Small intestine (tissue), 7 donors: ENCODE results near the gene NAV2. TPM values are rescaled to one million over a fixed set of nuclear protein-coding genes. Genes with fewer than 3 reads are reported as not detected.
"Not testable (repeated sequence)": the region's sequence is repeated elsewhere in the genome, so short reads cannot be mapped to it uniquely, and the experiment has no call there.

Experiments used
- DNase-seq, 2 donors: peaks; one replicate each; pipeline versions ENCODE4 v3.0.0 to v3.0.0-alpha.2; 2013
- FAIRE-seq: peaks from 2 replicates; lab custom pipeline; 2012; peaks lifted over from hg19 to GRCh38; lab: Jason Lieb, UNC
- H3K27ac ChIP-seq, 3 donors: one replicate each; pipeline ENCODE4 v1.5.1; 2013; ENCODE audit warnings: low read length in 2 of 3, mild to moderate bottlenecking in 2 of 3, control low read depth in 1 of 3, inconsistent platforms in 1 of 3, low read depth in 1 of 3, moderate library complexity in 1 of 3
- H3K27me3 ChIP-seq, 3 donors: one replicate each; pipeline ENCODE4 v1.6.1; 2013; ENCODE audit warnings: low read length in 3 of 3, inconsistent platforms in 1 of 3; ENCODE audit not compliant: control insufficient read depth in 3 of 3, insufficient read depth in 3 of 3
- H3K36me3 ChIP-seq, 3 donors: one replicate each; pipeline ENCODE4 v1.6.1; 2013; ENCODE audit warnings: low read length in 3 of 3, inconsistent platforms in 1 of 3, low read depth in 1 of 3, mild to moderate bottlenecking in 1 of 3, moderate library complexity in 1 of 3; ENCODE audit not compliant: control insufficient read depth in 3 of 3, insufficient read depth in 2 of 3
- H3K4me1 ChIP-seq, 3 donors: one replicate each; pipeline ENCODE4 v1.6.1; 2013; ENCODE audit warnings: low read length in 2 of 3, inconsistent platforms in 1 of 3, low read depth in 1 of 3, mild to moderate bottlenecking in 1 of 3, moderate library complexity in 1 of 3; ENCODE audit not compliant: control insufficient read depth in 3 of 3, insufficient read depth in 2 of 3
- H3K4me3 ChIP-seq, 3 donors: one replicate each; pipeline ENCODE4 v1.5.1; 2013; ENCODE audit warnings: low read length in 3 of 3, control low read depth in 1 of 3, inconsistent platforms in 1 of 3, low read depth in 1 of 3, mild to moderate bottlenecking in 1 of 3, moderate library complexity in 1 of 3
- H3K9me3 ChIP-seq, 2 donors: one replicate each; pipeline ENCODE4 v1.6.1; 2013; ENCODE audit warnings: low read depth in 1 of 2, low read length in 1 of 2; ENCODE audit not compliant: control insufficient read depth in 2 of 2, insufficient read depth in 1 of 2
- WGBS, 3 donors: extraction: QIAGEN DNeasy Blood & Tissue Kit; methylation state at CpG; one replicate each; pipeline ENCODE4 v1.1.7; 2013; 5-methylcytosine and 5-hydroxymethylcytosine counted together
- polyA plus RNA-seq, 4 donors: library from polyadenylated mRNA; stranded (reverse) in 3 of 4; unstranded in 1 of 4; fragments of 200-250 nt in 3 of 4; fragments of 120-200 nt in 1 of 4; gene quantifications; one replicate each; pipeline versions ENCODE4 v1.2.1 to v1.2.3, GENCODE V29; 2013
- donor health status: healthy with polysubstance abuse.
- donor health status: control.
- donor health status: control.
- donor health status: Bipolar disorder and iron deficiency.
- donor health status: healthy.

The NAV2 gene
- polyA plus RNA-seq, 4 donors: 1.6 to 6.5 (median 3.6) TPM

DNA sequence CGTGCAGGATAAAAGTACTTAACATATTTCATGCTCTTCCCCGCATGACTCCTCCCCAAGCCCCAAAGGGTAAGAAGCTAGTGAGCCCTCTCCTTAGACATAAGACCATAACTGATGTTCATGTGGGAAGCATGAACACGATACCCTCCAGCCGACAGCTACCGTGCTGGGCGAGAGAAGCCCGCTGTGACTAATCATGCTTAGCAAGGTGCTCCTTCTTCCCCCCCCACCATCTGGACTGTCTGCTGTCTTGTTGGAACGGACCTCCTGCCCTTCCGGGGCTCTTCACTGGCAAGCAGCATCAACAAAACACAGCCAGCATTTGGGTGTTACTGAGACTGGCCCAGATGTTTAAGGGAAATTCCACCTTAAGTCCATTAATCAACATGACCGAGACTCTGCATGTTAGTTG, 247.0 kb downstream of the NAV2 start:
- Histone ChIP-seq H3K27ac (no peak overlapping the region), H3K4me1 (peaks cover 0 to 6% (median 0%) of the 10 kb centered on the region in 3 donors), H3K27me3 (no peaks in the 10 kb centered on the region), H3K9me3 (no peaks in the 10 kb centered on the region), H3K4me3 (no peak overlapping the region), H3K36me3 (no peaks in the 10 kb centered on the region)
- 82 to 94% (median 85%) methylated on average over 10 of the region's 10 CpGs for WGBS, 3 donors
- DNase-seq (no peak), FAIRE-seq (no peak)

GRCh38 chr11:19960410-19960809, 247.8 kb downstream of the NAV2 start:
- not testable (repeated sequence) for H3K36me3 ChIP-seq, FAIRE-seq, H3K4me3 ChIP-seq, H3K27ac ChIP-seq, DNase-seq, H3K4me1 ChIP-seq, H3K27me3 ChIP-seq, H3K9me3 ChIP-seq
- WGBS, 3 donors: 88 to 96% (median 92%) methylated on average over 3 of the region's 3 CpGs

- no peaks in the 10 kb centered on the region for H3K9me3 ChIP-seq
- H3K27me3 ChIP-seq: no peaks in the 10 kb centered on the region
- no peak for FAIRE-seq
- WGBS, 3 donors: 81 to 84% (median 81%) methylated on average over 4 of the region's 4 CpGs
- H3K36me3 ChIP-seq: no peaks in the 10 kb centered on the region
- peaks cover 0 to under 1% (median 0%) of the 10 kb centered on the region in 3 donors for H3K4me1 ChIP-seq
- no peak overlapping the region for H3K27ac ChIP-seq
- H3K4me3 ChIP-seq: no peak overlapping the region
- DNase-seq: no peak
Measured at GRCh38 chr11:19961225-19961624, 248.6 kb downstream of the NAV2 start.

GRCh38 chr11:19962053-19962800, 249.6 kb downstream of the NAV2 start:
- no peaks in the 10 kb centered on the region for H3K4me1 ChIP-seq
- no peak overlapping the region for H3K4me3 ChIP-seq
- no peaks in the 10 kb centered on the region for H3K36me3 ChIP-seq
- H3K9me3 ChIP-seq: no peaks in the 10 kb centered on the region
- DNase-seq (no peak), FAIRE-seq (no peak)
- 88 to 93% (median 89%) methylated on average over 4 of the region's 4 CpGs for WGBS, 3 donors
- H3K27ac ChIP-seq: no peak overlapping the region
- no peaks in the 10 kb centered on the region for H3K27me3 ChIP-seq

- Histone ChIP-seq H3K27ac (no peak overlapping the region), H3K4me3 (no peak overlapping the region), H3K4me1 (no peaks in the 10 kb centered on the region), H3K36me3 (no peaks in the 10 kb centered on the region), H3K27me3 (no peaks in the 10 kb centered on the region), H3K9me3 (no peaks in the 10 kb centered on the region)
- no peak for DNase-seq
- FAIRE-seq: no peak
- WGBS, 3 donors: 89 to 92% (median 91%) methylated on average over 4 of the region's 4 CpGs
Measured at GRCh38 chr11:19962801-19963175, 250.2 kb downstream of the NAV2 start.

- H3K27me3 ChIP-seq: no peaks in the 10 kb centered on the region
- H3K9me3 ChIP-seq: no peaks in the 10 kb centered on the region
- no peak for FAIRE-seq
- H3K36me3 ChIP-seq: no peaks in the 10 kb centered on the region
- no peak overlapping the region for H3K4me3 ChIP-seq
- WGBS, 3 donors: 82 to 93% (median 84%) methylated on average over 13 of the region's 13 CpGs
- H3K4me1 ChIP-seq: no peaks in the 10 kb centered on the region
- no peak for DNase-seq
- H3K27ac ChIP-seq: no peak overlapping the region
Measured at GRCh38 chr11:19963697-19964387, 251.2 kb downstream of the NAV2 start.

DNA sequence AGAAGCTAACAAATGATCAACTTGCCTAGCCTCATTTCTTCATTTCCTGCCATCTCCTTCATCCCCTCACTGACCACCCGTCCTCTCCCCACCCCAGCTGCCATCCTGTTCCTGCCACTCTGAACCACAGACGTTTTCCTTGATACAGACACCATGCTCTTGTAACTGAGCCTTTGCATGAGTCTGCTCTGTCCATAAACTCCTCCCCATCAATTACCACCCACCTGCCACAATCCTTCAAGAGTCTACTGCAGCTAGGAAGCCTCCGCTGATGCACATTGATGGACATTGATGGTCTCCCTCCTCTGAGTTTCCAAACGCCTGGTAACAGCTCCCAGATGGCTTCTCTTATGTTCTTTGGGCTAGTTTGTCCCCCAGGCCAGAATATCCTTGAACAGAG, 253.8 kb downstream of the NAV2 start:
- 75 to 90% (median 79%) methylated on average over 4 of the region's 4 CpGs for WGBS, 3 donors
- no peak overlapping the region for H3K27ac ChIP-seq
- no peaks in the 10 kb centered on the region for H3K9me3 ChIP-seq
- FAIRE-seq: no peak
- no peak overlapping the region for H3K4me3 ChIP-seq
- H3K36me3 ChIP-seq: no peaks in the 10 kb centered on the region
- H3K4me1 ChIP-seq: no peaks in the 10 kb centered on the region
- DNase-seq: no peak
- H3K27me3 ChIP-seq: no peaks in the 10 kb centered on the region

DNA sequence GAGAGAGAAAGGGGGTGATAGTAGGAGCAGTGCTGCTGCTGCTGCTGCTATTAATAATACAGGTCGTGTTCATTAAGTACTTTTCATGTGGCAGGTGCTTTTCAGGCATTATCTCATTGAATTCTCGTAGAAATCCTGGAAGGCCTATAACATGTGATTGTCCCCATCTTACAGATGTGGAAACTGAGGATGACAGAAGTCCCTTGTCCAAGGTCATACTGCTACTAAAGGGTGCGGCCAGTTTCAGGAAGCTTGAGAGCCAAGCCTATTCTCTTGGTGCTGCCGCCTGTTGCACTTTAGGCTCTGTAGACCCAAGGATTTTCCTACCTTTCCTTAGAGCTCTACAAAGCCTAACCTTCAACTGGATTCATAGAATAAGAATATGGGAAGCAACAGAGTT, 254.3 kb downstream of the NAV2 start:
- no peaks in the 10 kb centered on the region for H3K36me3 ChIP-seq
- H3K27ac ChIP-seq: no peak overlapping the region
- no peak overlapping the region for H3K4me3 ChIP-seq
- H3K9me3 ChIP-seq: no peaks in the 10 kb centered on the region
- FAIRE-seq (no peak), DNase-seq (no peak)
- no peaks in the 10 kb centered on the region for H3K4me1 ChIP-seq
- no peaks in the 10 kb centered on the region for H3K27me3 ChIP-seq
- 83 to 90% (median 87%) methylated on average over 4 of the region's 4 CpGs for WGBS, 3 donors
